Liver (tissue), 9 donors: ENCODE results near the gene MVB12B. TPM values are rescaled to one million over a fixed set of nuclear protein-coding genes. Genes with fewer than 3 reads are reported as not detected.

Experiments used
- DNase-seq: peaks from one replicate; pipeline ENCODE4 v3.0.0-alpha.2; 2017; ENCODE audit warnings: low spot score
- H3K27ac ChIP-seq, 2 donors: one replicate each; pipeline ENCODE4 v1.7.0; 2013; ENCODE audit warnings: inconsistent platforms in 2 of 2, low read length in 2 of 2, control low read depth in 1 of 2, low read depth in 1 of 2, mild to moderate bottlenecking in 1 of 2
- H3K27me3 ChIP-seq, 4 donors: one replicate each; pipeline versions ENCODE4 v1.6.1 to v1.7.0; 2013; ENCODE audit warnings: low read length in 3 of 4, inconsistent platforms in 1 of 4, mild to moderate bottlenecking in 1 of 4, moderate library complexity in 1 of 4; ENCODE audit not compliant: control insufficient read depth in 4 of 4, insufficient read depth in 4 of 4
- H3K36me3 ChIP-seq, 4 donors: one replicate each; pipeline versions ENCODE4 v1.6.1 to v1.7.0; 2013; ENCODE audit warnings: low read length in 3 of 4, mild to moderate bottlenecking in 3 of 4, low read depth in 1 of 4, moderate library complexity in 1 of 4; ENCODE audit not compliant: control insufficient read depth in 4 of 4, insufficient read depth in 3 of 4
- H3K4me1 ChIP-seq, 4 donors: one replicate each; pipeline versions ENCODE4 v1.6.1 to v1.7.0; 2013; ENCODE audit warnings: low read length in 3 of 4, mild to moderate bottlenecking in 3 of 4, moderate library complexity in 1 of 4; ENCODE audit not compliant: control insufficient read depth in 4 of 4, insufficient read depth in 4 of 4
- H3K4me3 ChIP-seq, 3 donors: one replicate each; pipeline versions ENCODE4 v1.6.1 to v1.7.0; 2013; ENCODE audit warnings: low read length in 3 of 3, control low read depth in 1 of 3, low read depth in 1 of 3, mild to moderate bottlenecking in 1 of 3
- H3K9ac ChIP-seq, 2 donors: one replicate each; pipeline ENCODE4 v1.7.0; 2013; ENCODE audit warnings: low read length in 2 of 2, mild to moderate bottlenecking in 2 of 2, moderate library complexity in 2 of 2, control low read depth in 1 of 2, low read depth in 1 of 2
- H3K9me3 ChIP-seq, 4 donors: one replicate each; pipeline versions ENCODE4 v1.6.1 to v1.7.0; 2013; ENCODE audit warnings: low read length in 3 of 4; ENCODE audit not compliant: control insufficient read depth in 4 of 4
- FOXA2 ChIP-seq: IDR thresholded peaks from 2 replicates; pipeline ENCODE4 v1.6.1; 2016; ENCODE audit warnings: antibody characterized with exemption
- GABPA ChIP-seq, 2 donors: IDR thresholded peaks in 1 of 2; conservative IDR thresholded peaks in 1 of 2; 2 replicates each; pipeline ENCODE4 v1.6.1; 2016; ENCODE audit warnings: antibody characterized with exemption in 2 of 2, mild to moderate bottlenecking in 1 of 2, moderate library complexity in 1 of 2
- HNF4A ChIP-seq, 2 donors: conservative IDR thresholded peaks; 2 replicates each; pipeline ENCODE4 v1.6.1; 2016; ENCODE audit warnings: antibody characterized with exemption in 2 of 2, mild to moderate bottlenecking in 2 of 2
- HNF4G ChIP-seq: IDR thresholded peaks from 2 replicates; pipeline ENCODE4 v1.6.1; 2016; ENCODE audit warnings: antibody characterized with exemption
- JUND ChIP-seq, 2 donors: IDR thresholded peaks; 2 replicates each; pipeline ENCODE4 v1.6.1; 2016; ENCODE audit warnings: antibody characterized with exemption in 2 of 2
- RAD21 ChIP-seq, 2 donors: IDR thresholded peaks; 2 replicates each; pipeline ENCODE4 v1.6.1; 2016; ENCODE audit warnings: antibody characterized with exemption in 2 of 2, mild to moderate bottlenecking in 2 of 2
- REST ChIP-seq: IDR thresholded peaks from 2 replicates; pipeline ENCODE4 v1.6.1; 2016; ENCODE audit warnings: antibody characterized with exemption, mild to moderate bottlenecking
- SP1 ChIP-seq: IDR thresholded peaks from 2 replicates; pipeline ENCODE4 v1.6.1; 2018; ENCODE audit warnings: antibody characterized with exemption, mild to moderate bottlenecking
- TAF1 ChIP-seq: conservative IDR thresholded peaks from 2 replicates; pipeline ENCODE4 v1.6.1; 2016; ENCODE audit warnings: antibody characterized with exemption, mild to moderate bottlenecking
- ZBTB33 ChIP-seq: IDR thresholded peaks from 2 replicates; pipeline ENCODE4 v1.6.1; 2016; ENCODE audit warnings: antibody characterized with exemption
- WGBS: extraction: QIAGEN DNeasy Blood & Tissue Kit; methylation state at CpG from one replicate; pipeline ENCODE4 v1.1.7; 2013; 5-methylcytosine and 5-hydroxymethylcytosine counted together
- polyA plus RNA-seq, 2 donors: library from polyadenylated mRNA; stranded (reverse) in 1 of 2; unstranded in 1 of 2; fragments of 200-250 nt in 1 of 2; fragments of >200 nt in 1 of 2; fragmentation: Nextera tagmentation in 1 of 2; extraction: Ambion mirVana in 1 of 2; gene quantifications; one replicate each; pipeline versions ENCODE4 v1.2.1 to v1.2.3, GENCODE V29; 2013 to 2015
- total RNA-seq, 2 donors: library from RNA; depleted of rRNA; stranded (reverse); fragments of >200 nt; gene quantifications; one replicate each; pipeline ENCODE4 v1.2.3, GENCODE V29; 2014
- TF ChIP-seq, protein P1 (sequence below): IDR thresholded peaks from 2 replicates; pipeline ENCODE4 v1.6.1; 2016; ENCODE audit warnings: antibody characterized with exemption
- TF ChIP-seq, protein P2 (sequence below): fragments of 150-350 bp; IDR thresholded peaks from 2 replicates; pipeline ENCODE4 v1.5.1; 2017; ENCODE audit warnings: improper control_type of control experiment, low read depth, low read length; ENCODE audit not compliant: missing input control
- donor health status: healthy.
- donor health status: healthy.
- donor health status: healthy.
- donor health status: healthy.
- donor health status: healthy.

MVB12B gene
- total and polyA plus RNA-seq, 4 donors, result 5.3 to 12.4 (median 8.4) TPM

DNA sequence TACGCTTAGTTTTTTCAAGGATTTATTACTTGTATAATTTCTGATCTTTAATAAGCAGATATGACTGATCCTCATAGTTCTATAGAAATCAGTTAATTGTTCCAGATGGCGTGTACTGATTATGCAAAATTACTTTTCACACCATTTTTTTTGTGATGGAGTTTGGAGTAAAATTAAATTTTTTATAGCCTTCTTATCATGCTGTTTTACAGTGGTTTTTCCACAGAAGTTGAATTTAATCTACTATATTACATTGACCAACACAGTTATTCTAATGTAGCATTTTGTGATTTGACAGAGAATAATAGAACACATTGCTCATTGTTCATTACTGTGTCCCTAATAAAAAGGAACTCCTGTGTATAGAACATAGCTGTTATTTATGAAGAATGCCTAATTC lies 111.1 kb downstream of the MVB12B start (continued):
- TF ChIP-seq, protein P1, sequence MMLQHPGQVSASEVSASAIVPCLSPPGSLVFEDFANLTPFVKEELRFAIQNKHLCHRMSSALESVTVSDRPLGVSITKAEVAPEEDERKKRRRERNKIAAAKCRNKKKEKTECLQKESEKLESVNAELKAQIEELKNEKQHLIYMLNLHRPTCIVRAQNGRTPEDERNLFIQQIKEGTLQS, result no peak
- no peak for TF ChIP-seq JUND (IDR thresholded peaks at IDR 0.05)
- no peak for TF ChIP-seq HNF4G
- TF ChIP-seq RAD21 (IDR thresholded peaks at IDR 0.05), result no peak
- TF ChIP-seq TAF1, result no peak

- Histone ChIP-seq H3K9ac (no peak overlapping the region), H3K4me3 (no peak overlapping the region), H3K36me3 (peaks cover 2 to 5% (median 4%) of the 10 kb centered on the region in 4 donors), H3K27me3 (no peaks in the 10 kb centered on the region), H3K9me3 (no peaks in the 10 kb centered on the region), H3K27ac (no peak overlapping the region), H3K4me1 (no peaks in the 10 kb centered on the region)
- no peak for DNase-seq
- no peak for TF ChIP-seq FOXA2
- WGBS, result 93% methylated on average over 13 of the region's 13 CpGs
Observed at GRCh38 chr9:126438741-126439401, 112.2 kb downstream of the MVB12B start.

- Histone ChIP-seq H3K27ac (no peak overlapping the region), H3K27me3 (no peaks in the 10 kb centered on the region), H3K4me3 (no peak overlapping the region), H3K4me1 (no peaks in the 10 kb centered on the region), H3K9ac (no peak overlapping the region), H3K9me3 (no peaks in the 10 kb centered on the region), H3K36me3 (peaks cover 2 to 5% (median 4%) of the 10 kb centered on the region in 4 donors)
- TF ChIP-seq FOXA2 (no peak), HNF4G (no peak), SP1 (no peak), GABPA (IDR thresholded peaks at IDR 0.05 in 1 of 2, conservative IDR thresholded peaks at IDR 0.05 in 1 of 2) (no peak)
- 88% methylated on average over 5 of the region's 5 CpGs for WGBS
- no peak for DNase-seq
Observed at GRCh38 chr9:126439402-126439765, 112.8 kb downstream of the MVB12B start.

DNA sequence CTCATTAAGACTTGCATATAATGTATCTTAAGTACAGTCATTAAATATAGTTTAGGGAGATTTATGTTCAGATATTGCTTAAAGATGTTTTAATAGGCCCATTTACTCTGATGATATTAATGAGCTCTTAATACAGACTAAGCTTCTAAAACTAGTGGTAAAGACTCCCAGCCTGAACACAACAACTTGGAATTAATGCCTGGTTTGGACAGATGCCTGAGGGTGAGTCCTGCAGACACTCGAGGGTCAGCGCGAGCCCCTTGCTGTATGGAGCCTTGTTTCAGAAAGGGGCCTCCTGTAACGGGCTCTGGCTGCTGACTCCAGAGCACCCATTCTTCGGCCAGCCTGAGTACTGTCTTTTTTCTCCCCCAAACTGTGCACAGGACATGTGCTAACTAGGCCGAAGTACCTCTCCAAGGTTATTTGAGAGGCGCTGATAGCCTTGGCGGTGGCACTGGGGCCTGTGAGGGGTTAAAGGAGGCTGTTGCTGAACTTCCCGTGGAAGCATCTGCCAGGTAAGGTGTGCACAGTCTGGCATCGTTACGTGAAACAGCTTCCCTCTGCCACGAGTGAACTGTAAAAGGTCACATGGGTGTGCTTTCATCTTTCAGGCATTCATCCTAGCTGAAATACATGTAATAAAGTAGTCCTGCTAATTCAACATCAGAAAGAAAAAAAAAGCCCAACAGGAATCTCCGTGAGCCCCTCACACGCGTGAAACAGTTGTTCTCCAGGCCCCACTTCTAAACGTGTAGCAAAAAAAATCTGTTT lies 113.4 kb downstream of the MVB12B start:
- H3K9ac ChIP-seq, result no peak overlapping the region
- H3K36me3 ChIP-seq, result peaks cover 2 to 5% (median 4%) of the 10 kb centered on the region in 4 donors
- 89% methylated on average over 16 of the region's 16 CpGs for WGBS
- TF ChIP-seq JUND (IDR thresholded peaks at IDR 0.05), result no peak
- H3K27me3 ChIP-seq, result no peaks in the 10 kb centered on the region
- H3K4me1 ChIP-seq, result no peaks in the 10 kb centered on the region
- H3K27ac ChIP-seq, result no peak overlapping the region
- no peak overlapping the region for H3K4me3 ChIP-seq
- DNase-seq, result no peak
- no peaks in the 10 kb centered on the region for H3K9me3 ChIP-seq

GRCh38 chr9:126440940-126441339 lies 114.3 kb downstream of the MVB12B start:
- Histone ChIP-seq H3K9ac (no peak overlapping the region), H3K27me3 (no peaks in the 10 kb centered on the region), H3K4me3 (no peak overlapping the region), H3K36me3 (peaks cover 0 to 5% (median 4%) of the 10 kb centered on the region in 4 donors), H3K4me1 (no peaks in the 10 kb centered on the region), H3K27ac (no peak overlapping the region), H3K9me3 (no peaks in the 10 kb centered on the region)
- 96% methylated on average over 11 of the region's 11 CpGs for WGBS
- DNase-seq, result no peak
- TF ChIP-seq HNF4G (no peak), FOXA2 (no peak), ZBTB33 (no peak), REST (no peak), HNF4A (conservative IDR thresholded peaks at IDR 0.05) (no peak), TAF1 (no peak)
- TF ChIP-seq, protein P2, sequence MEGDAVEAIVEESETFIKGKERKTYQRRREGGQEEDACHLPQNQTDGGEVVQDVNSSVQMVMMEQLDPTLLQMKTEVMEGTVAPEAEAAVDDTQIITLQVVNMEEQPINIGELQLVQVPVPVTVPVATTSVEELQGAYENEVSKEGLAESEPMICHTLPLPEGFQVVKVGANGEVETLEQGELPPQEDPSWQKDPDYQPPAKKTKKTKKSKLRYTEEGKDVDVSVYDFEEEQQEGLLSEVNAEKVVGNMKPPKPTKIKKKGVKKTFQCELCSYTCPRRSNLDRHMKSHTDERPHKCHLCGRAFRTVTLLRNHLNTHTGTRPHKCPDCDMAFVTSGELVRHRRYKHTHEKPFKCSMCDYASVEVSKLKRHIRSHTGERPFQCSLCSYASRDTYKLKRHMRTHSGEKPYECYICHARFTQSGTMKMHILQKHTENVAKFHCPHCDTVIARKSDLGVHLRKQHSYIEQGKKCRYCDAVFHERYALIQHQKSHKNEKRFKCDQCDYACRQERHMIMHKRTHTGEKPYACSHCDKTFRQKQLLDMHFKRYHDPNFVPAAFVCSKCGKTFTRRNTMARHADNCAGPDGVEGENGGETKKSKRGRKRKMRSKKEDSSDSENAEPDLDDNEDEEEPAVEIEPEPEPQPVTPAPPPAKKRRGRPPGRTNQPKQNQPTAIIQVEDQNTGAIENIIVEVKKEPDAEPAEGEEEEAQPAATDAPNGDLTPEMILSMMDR, result no peak
